Erythroblast (primary cell): ENCODE measurements around the gene HSD17B14.

Experiments
- GATA1 ChIP-seq: IDR thresholded peaks from 2 replicates; pipeline ENCODE4 v1.6.1; 2011; ENCODE audit warnings: low read depth, mild to moderate bottlenecking, control low read depth, low read length, moderate library complexity
- POLR2A ChIP-seq: IDR thresholded peaks from 2 replicates; pipeline ENCODE4 v1.6.1; 2011; ENCODE audit warnings: mild to moderate bottlenecking, low read length

- TF ChIP-seq POLR2A, result no peak
- no peak for TF ChIP-seq GATA1
Measured at GRCh38 chr19:48833977-48834376, 2.3 kb downstream of the HSD17B14 start.
